ENCODE data around the gene SULF2.

The SULF2 gene

GRCh38 chr20:47740862-47741184 lies 44.5 kb downstream of the SULF2 start:
- in situ Hi-C loops (cut with MboI; ENCODE audit: low sequenced_read_pairs), result no loop called here

GRCh38 chr20:47740121-47740861 lies 45.0 kb downstream of the SULF2 start:
- in situ Hi-C loops (cut with MboI; ENCODE audit: low sequenced_read_pairs), result no loop called here

DNA sequence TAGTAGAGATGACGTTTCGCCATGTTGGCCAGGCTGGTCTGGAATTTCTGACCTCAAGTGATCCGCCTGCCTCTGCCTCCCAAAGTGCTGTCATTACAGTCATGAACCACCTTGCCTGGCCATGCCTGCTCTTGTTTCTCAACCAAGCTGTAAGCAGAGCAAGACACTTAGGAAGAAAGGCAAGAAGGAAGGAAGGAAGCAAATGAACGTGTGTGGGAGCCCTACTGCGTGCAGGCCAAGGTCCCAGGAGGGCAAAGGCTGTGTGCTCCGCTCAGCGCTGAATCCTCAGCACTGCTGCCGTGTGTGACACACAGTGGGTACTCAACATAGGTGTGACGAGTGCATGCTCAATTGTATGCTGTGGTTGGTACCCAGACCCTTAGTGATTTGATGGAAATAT lies 47.4 kb downstream of the SULF2 start:
- in situ Hi-C loops (cut with MboI; ENCODE audit: low sequenced_read_pairs), result no loop called here

- in situ Hi-C loops (cut with MboI; ENCODE audit: low sequenced_read_pairs), result no loop called here
These were observed 48.6 kb downstream of the SULF2 start for GRCh38 chr20:47736570-47737152.

GRCh38 chr20:47735412-47736400 lies 49.6 kb downstream of the SULF2 start:
- in situ Hi-C loops (cut with MboI; ENCODE audit: low sequenced_read_pairs), result no loop called here

DNA sequence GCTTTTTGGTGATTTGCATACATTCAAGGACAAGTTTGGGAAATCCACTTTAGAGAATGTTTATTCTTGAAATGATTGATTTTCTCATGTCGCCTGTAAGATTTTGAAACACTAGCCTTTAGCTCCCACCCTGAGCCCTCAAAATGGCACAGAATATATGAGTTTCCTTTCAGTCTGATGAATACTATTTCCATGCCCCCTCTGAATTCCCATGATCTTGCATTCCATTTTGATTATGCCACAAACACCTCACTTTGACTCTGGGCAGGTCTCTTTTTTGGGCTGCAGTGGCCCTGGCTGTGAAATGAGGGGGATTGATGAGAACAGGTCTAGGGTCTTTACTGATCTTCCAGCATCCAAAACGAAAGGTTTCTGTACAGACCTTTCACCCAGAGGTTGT lies 50.4 kb downstream of the SULF2 start:
- in situ Hi-C loops (cut with MboI; ENCODE audit: low sequenced_read_pairs), result no loop called here

DNA sequence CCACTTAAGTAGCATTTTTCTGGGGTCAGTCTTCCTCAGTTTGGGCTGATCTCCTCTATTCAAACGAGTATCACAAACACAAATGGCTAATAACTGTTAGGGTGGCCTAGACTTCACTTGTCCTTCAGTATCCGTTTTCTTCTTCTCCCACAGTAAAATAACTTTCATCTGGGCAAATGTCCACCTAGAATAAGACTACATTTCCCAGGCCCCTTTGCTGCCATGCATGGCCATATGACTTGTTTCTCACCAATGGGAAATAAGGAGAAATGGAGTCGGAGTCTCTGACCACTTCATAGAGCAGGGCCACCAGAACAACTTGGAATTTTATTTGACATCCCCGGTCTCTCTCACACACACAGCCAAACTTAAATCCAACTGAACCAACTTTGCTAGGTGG lies 51.4 kb downstream of the SULF2 start:
- in situ Hi-C loops (cut with MboI; ENCODE audit: low sequenced_read_pairs), result no loop called here

DNA sequence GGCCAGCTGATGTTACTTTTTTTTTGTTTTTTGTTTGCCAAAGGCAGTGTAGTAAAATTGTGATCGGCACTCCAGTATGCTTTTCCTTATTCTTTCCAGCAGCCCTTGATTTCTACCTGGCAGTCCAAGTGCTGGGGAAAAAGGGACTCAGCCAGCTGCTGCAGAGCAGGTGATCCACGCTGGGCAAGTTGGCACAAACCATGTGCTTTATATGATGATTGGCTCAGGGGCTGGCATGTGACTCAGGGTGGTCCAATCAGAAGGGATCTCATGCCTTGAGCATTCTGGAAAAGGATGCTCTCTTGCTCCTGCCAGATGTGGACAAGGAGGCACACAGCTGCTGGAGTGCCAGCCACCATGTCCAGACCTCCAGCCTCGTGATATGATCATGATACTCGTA lies 54.5 kb downstream of the SULF2 start:
- in situ Hi-C loops (cut with MboI; ENCODE audit: low sequenced_read_pairs), result no loop called here

DNA sequence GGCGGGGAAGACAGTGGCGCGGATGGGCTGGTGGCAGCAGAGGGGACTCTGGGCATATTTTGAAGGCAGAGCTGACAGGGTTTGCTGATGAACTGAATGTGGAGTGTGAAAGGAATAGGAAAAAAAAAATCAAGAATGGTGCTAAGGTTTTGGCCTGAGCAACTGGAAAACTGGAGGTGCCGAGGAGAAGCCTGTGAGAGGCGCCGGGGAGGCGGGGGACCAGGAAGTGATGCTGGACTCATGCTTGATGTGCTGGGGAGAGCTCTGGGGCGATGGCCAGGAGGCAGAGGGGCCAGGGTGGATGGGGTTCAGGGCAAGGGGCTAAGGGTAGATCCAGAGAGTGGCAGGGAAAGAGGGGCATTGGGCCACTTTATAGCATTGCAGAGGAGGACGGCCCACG lies 55.8 kb downstream of the SULF2 start:
- in situ Hi-C loops (cut with MboI; ENCODE audit: low sequenced_read_pairs), result no loop called here

- in situ Hi-C loops (cut with MboI; ENCODE audit: low sequenced_read_pairs), result no loop called here
These were observed 57.3 kb downstream of the SULF2 start for GRCh38 chr20:47727909-47728361.

GRCh38 chr20:47727170-47727880 lies 58.0 kb downstream of the SULF2 start:
- in situ Hi-C loops (cut with MboI; ENCODE audit: low sequenced_read_pairs), result no loop called here

DNA sequence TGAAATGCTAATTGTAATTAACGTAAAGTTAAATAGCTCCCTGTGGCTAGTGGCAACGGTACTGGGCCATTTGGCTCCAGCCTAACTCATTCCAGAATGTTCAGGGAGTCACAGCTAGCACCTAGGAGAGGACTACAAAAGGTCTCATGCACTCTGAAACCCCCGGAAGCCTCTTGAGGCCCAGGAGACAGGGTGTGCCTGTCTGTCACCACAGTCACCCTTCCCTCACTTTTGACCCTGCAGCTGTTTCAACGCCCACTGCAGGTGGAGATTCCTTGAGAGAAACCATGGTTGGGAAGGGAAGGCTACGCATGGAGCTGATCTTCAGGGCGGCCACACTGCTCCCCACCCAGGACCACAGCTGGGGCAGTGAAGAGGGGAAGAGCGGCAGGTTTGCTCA lies 58.6 kb downstream of the SULF2 start:
- in situ Hi-C loops (cut with MboI; ENCODE audit: low sequenced_read_pairs), result no loop called here

DNA sequence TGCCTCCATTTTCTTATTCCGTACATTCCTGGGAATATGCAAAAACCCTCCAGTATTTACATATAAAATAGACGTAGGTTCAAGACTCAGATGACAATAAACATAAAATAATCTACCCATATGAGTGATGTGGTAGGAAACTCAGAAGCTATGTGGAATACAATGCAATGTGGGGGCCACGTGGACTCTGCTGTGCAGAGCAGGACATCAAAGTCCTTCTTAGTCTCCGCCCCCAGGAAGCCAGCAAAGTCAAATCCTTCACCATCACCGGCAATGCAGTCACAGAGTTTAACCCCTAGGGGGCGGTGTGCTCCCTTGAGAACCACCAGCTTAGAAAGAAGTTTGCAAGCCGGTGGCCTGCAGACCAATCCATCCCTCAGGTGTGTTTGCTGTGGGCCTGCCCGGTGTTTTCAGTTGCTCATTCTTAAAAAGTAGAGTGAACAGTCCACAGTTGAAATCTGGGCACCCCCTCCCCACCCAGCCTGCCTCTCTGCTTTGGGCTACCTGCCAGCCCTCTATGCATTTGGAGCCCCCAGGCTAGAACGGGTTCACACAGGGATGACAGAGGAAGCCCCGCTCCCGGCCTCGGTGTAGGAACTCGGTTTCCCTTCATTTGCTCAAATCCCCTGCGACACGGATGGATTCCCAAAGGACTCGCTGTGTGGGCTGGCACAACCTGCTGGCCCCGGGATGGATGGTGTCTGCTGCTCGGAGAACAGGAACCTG lies 59.9 kb downstream of the SULF2 start:
- in situ Hi-C loops (cut with MboI; ENCODE audit: low sequenced_read_pairs), result no loop called here

DNA sequence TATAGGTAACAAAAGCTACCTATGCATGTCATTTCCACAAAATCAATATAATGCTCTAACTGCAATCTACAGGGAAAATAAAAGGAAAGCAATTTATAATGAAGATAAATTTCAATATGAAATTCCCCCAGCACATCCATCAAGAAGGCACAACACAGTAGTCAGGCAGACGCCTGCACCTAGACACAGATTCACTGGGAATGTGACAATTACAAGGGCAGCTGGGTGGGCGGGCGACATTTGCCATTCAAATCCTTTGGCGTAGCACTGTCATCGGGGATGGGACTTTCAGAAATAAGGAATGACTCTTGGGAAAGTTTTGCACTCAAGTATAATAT lies 60.4 kb downstream of the SULF2 start:
- in situ Hi-C loops (cut with MboI; ENCODE audit: low sequenced_read_pairs), result no loop called here

GRCh38 chr20:47724396-47724795 lies 60.9 kb downstream of the SULF2 start:
- in situ Hi-C loops (cut with MboI; ENCODE audit: low sequenced_read_pairs), result no loop called here

DNA sequence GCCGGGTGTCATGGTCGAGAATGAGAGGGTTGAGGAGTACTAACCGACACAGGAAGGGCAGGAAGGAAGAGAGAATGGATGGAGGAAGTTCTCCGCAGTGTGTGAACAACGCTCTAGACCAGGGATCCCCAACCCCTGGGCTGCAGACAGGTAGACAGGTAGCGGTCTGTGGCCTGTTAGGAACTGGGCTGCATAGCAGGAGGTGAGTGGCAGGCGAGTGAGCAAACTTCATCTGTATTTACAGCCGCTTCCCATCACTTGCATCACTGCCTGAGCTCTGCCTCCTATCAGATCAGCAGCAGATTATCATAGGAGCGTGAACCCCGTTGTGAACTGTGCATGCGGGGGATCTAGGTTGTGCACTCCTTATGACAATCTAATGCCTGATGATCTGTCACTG lies 62.0 kb downstream of the SULF2 start:
- in situ Hi-C loops (cut with MboI; ENCODE audit: low sequenced_read_pairs), result no loop called here

DNA sequence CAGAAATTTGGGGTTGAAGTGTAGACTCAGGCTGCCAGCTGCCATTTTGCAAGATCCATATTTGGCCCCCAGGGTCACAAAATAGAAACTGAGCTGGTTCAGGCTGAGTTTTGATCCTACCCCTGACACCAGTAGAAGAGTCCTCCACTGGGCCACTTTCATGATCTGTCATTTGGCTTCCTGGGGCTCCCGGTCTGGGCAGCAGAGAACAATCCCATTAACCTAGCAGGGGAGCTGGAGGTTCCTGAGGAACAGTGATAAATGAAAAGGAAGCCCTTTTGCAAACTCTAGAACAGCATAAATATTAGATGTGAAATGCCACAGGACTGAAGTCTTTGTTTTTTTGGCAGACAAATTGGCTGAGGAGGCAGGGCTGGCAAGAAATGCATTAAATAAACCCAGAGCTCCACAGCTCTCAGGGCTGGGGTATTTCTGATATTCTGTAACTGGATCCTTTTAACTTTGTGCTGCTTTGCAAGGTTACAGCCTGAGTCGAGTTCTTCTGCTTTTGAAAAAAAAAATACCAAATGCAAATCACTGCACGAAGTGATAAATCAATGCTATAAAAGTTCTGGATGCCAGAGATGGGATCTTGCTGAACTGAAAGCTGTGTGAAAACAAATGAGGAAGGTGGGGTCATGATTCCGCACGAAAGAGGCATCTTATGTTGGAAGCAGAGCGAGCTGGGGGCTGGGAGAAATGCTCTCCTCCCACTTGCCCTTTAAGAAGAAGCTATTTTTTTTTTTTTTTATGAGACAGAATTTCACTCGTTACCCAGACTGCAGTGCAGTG lies 64.4 kb downstream of the SULF2 start:
- in situ Hi-C loops (cut with MboI; ENCODE audit: low sequenced_read_pairs), result no loop called here

DNA sequence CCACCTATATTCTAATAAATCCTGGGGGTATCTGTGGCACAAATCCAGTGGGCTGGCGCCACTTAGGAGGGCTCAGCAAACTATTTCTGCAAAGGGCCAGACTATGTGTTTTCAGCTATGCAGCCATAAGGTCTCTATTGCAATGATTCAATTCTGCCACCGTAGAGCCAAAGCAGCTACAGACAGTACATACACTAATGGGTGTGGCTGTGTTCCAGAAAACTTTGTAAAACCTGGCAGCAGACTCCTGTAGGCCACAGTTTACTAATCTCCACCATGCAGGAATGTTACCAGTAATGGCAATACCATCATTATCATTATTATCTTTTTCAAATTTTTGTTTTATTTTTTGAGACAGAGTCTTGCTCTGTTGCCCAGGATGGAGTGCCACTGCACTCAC lies 65.7 kb downstream of the SULF2 start:
- in situ Hi-C loops (cut with MboI; ENCODE audit: low sequenced_read_pairs), result no loop called here

- in situ Hi-C loops (cut with MboI; ENCODE audit: low sequenced_read_pairs), result no loop called here
These were observed 66.1 kb downstream of the SULF2 start for GRCh38 chr20:47719211-47719610.

GRCh38 chr20:47718398-47718797 lies 66.9 kb downstream of the SULF2 start:
- in situ Hi-C loops (cut with MboI; ENCODE audit: low sequenced_read_pairs), result no loop called here

All from HL-60/S4 treated with phorbol 12-myristate 13-acetate at 8.2 ng/mL for 4 days and 3 days (cell line).